Mesendoderm (in vitro differentiated cells): ENCODE measurements around the gene SSBP2.

Experiments
- DNase-seq: peaks from one replicate; pipeline ENCODE4 v3.0.0; 2013
- H2AK5ac ChIP-seq: 2 replicates; pipeline ENCODE4 v1.6.1; 2013; ENCODE audit warnings: low read length, inconsistent platforms
- H2BK120ac ChIP-seq: 2 replicates; pipeline ENCODE4 v1.6.1; 2013; ENCODE audit warnings: low read depth, mild to moderate bottlenecking, low read length, moderate library complexity, mixed read lengths
- H2BK15ac ChIP-seq: replicated peaks from 2 replicates; pipeline ENCODE4 v1.6.1; 2013; ENCODE audit warnings: low read depth, mild to moderate bottlenecking, moderate library complexity
- H2BK5ac ChIP-seq: 2 replicates; pipeline ENCODE4 v1.6.1; 2013; ENCODE audit warnings: low read length, inconsistent platforms
- H3K18ac ChIP-seq: 2 replicates; pipeline ENCODE4 v1.6.1; 2013; ENCODE audit warnings: mild to moderate bottlenecking, low read length, mixed read lengths
- H3K23ac ChIP-seq: one replicate; pipeline ENCODE4 v1.6.1; 2013; ENCODE audit warnings: low read length
- H3K27ac ChIP-seq: 2 replicates; pipeline ENCODE4 v1.5.1; 2013; ENCODE audit warnings: low read depth, mild to moderate bottlenecking, inconsistent platforms, low read length, moderate library complexity
- H3K27me3 ChIP-seq: 2 replicates; pipeline ENCODE4 v1.6.1; 2013; ENCODE audit warnings: low read length, control low read depth, mild to moderate bottlenecking, inconsistent platforms; ENCODE audit not compliant: insufficient read depth, poor library complexity
- H3K36me3 ChIP-seq: 2 replicates; pipeline ENCODE4 v1.6.1; 2013; ENCODE audit warnings: low read length, inconsistent platforms; ENCODE audit not compliant: control insufficient read depth, insufficient read depth
- H3K4ac ChIP-seq: one replicate; pipeline ENCODE4 v1.6.1; 2013; ENCODE audit warnings: low read depth, mild to moderate bottlenecking, low read length, moderate library complexity
- H3K4me1 ChIP-seq: 2 replicates; pipeline ENCODE4 v1.6.1; 2013; ENCODE audit warnings: low read depth, low read length, inconsistent platforms; ENCODE audit not compliant: control insufficient read depth
- H3K4me2 ChIP-seq: 2 replicates; pipeline ENCODE4 v1.6.1; 2013; ENCODE audit warnings: low read length
- H3K4me3 ChIP-seq: 2 replicates; pipeline ENCODE4 v1.5.1; 2013; ENCODE audit warnings: mild to moderate bottlenecking, low read length
- H3K56ac ChIP-seq: one replicate; pipeline ENCODE4 v1.6.1; 2013; ENCODE audit warnings: low read length
- H3K79me1 ChIP-seq: 2 replicates; pipeline ENCODE4 v1.6.1; 2013; ENCODE audit warnings: low read length, inconsistent platforms
- H3K79me2 ChIP-seq: 2 replicates; pipeline ENCODE4 v1.6.1; 2013; ENCODE audit warnings: mild to moderate bottlenecking, low read length; ENCODE audit not compliant: control insufficient read depth, insufficient read depth
- H3K9ac ChIP-seq: 2 replicates; pipeline ENCODE4 v1.6.1; 2013; ENCODE audit warnings: low read length, inconsistent platforms
- H4K5ac ChIP-seq: one replicate; pipeline ENCODE4 v1.6.1; 2013; ENCODE audit warnings: low read length
- H4K8ac ChIP-seq: one replicate; pipeline ENCODE4 v1.6.1; 2013; ENCODE audit warnings: low read depth, mild to moderate bottlenecking, control low read depth, low read length, moderate library complexity
- WGBS: extraction: QIAGEN DNeasy Blood & Tissue Kit; methylation state at CpG from one replicate; pipeline ENCODE4 v1.1.7; 2013; ENCODE audit warnings: low lambda C conversion rate, missing lambda C conversion rate; ENCODE audit not compliant: insufficient coverage; ENCODE audit errors: extremely low coverage; 5-methylcytosine and 5-hydroxymethylcytosine counted together

The SSBP2 gene

DNA sequence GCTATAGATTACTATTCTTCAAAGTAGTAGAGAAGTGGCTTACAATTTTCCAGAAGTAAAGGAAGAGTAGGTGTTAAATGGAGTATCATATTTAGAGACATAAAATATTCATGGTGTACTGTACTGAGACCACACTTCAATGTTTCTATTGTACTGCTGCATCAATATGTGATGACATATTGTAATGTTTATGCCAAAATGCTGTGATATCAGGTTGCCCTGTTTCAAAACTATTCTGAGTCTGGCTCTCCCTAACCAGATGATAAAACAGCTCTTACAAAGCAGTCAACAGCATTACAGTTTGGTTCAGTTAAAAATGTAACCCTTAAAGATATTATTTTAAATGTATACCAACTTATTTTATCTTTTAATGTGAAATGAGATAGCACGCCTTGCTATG is 326.2 kb downstream of the SSBP2 start:
- no peaks in the 10 kb centered on the region for H3K36me3 ChIP-seq
- no peaks in the 10 kb centered on the region for H3K79me1 ChIP-seq
- H4K8ac ChIP-seq = no peak overlapping the region

GRCh38 chr5:81422671-81423070 is 328.2 kb downstream of the SSBP2 start:
- WGBS = no CpG with 5 or more reads among the region's 2 CpGs
- no peak overlapping the region for H3K9ac ChIP-seq
- no peak overlapping the region for H2BK15ac ChIP-seq
- H3K4ac ChIP-seq = no peak overlapping the region
- no peak overlapping the region for H3K4me3 ChIP-seq
- H3K36me3 ChIP-seq = no peaks in the 10 kb centered on the region
- H2AK5ac ChIP-seq = no peak overlapping the region
- H3K4me1 ChIP-seq = no peaks in the 10 kb centered on the region
- no peak overlapping the region for H3K23ac ChIP-seq
- no peak overlapping the region for H2BK5ac ChIP-seq
- H3K18ac ChIP-seq = no peak overlapping the region
- H3K79me2 ChIP-seq = no peaks in the 10 kb centered on the region
- no peak overlapping the region for H4K8ac ChIP-seq
- H3K27me3 ChIP-seq = no peaks in the 10 kb centered on the region
- H4K5ac ChIP-seq = no peak overlapping the region
- DNase-seq = no peak
- H2BK120ac ChIP-seq = no peak overlapping the region
- no peaks in the 10 kb centered on the region for H3K79me1 ChIP-seq
- H3K56ac ChIP-seq = no peak overlapping the region
- H3K4me2 ChIP-seq = no peak overlapping the region
- no peak overlapping the region for H3K27ac ChIP-seq

More for the DNA sequence above, 326.2 kb downstream of the SSBP2 start:
- no peak overlapping the region for H3K4me3 ChIP-seq
- no peak overlapping the region for H2BK120ac ChIP-seq
- no peak overlapping the region for H3K56ac ChIP-seq
- no peak for DNase-seq
- H2BK15ac ChIP-seq = no peak overlapping the region
- no peak overlapping the region for H2AK5ac ChIP-seq
- no CpG with 5 or more reads among the region's 1 CpG for WGBS
- H3K79me2 ChIP-seq = no peaks in the 10 kb centered on the region
- no peak overlapping the region for H3K23ac ChIP-seq
- no peak overlapping the region for H2BK5ac ChIP-seq
- H3K18ac ChIP-seq = no peak overlapping the region
- H3K4me1 ChIP-seq = no peaks in the 10 kb centered on the region
- no peak overlapping the region for H3K4ac ChIP-seq
- no peak overlapping the region for H3K9ac ChIP-seq
- H3K4me2 ChIP-seq = no peak overlapping the region
- no peak overlapping the region for H4K5ac ChIP-seq
- H3K27ac ChIP-seq = no peak overlapping the region
- H3K27me3 ChIP-seq = no peaks in the 10 kb centered on the region

GRCh38 chr5:81420039-81420667 is 330.7 kb downstream of the SSBP2 start:
- WGBS = no CpG with 5 or more reads among the region's 6 CpGs
- H3K4me1 ChIP-seq = no peaks in the 10 kb centered on the region
- H3K18ac ChIP-seq = no peak overlapping the region
- H3K4ac ChIP-seq = no peak overlapping the region
- no peaks in the 10 kb centered on the region for H3K36me3 ChIP-seq
- H3K56ac ChIP-seq = no peak overlapping the region
- H4K8ac ChIP-seq = no peak overlapping the region
- no peak overlapping the region for H2BK5ac ChIP-seq
- no peak overlapping the region for H3K23ac ChIP-seq
- no peak overlapping the region for H2AK5ac ChIP-seq
- no peak overlapping the region for H2BK15ac ChIP-seq
- H3K27ac ChIP-seq = no peak overlapping the region
- H3K79me1 ChIP-seq = no peaks in the 10 kb centered on the region
- no peak overlapping the region for H4K5ac ChIP-seq
- no peak overlapping the region for H2BK120ac ChIP-seq
- DNase-seq = no peak
- no peaks in the 10 kb centered on the region for H3K27me3 ChIP-seq
- H3K9ac ChIP-seq = no peak overlapping the region
- no peak overlapping the region for H3K4me2 ChIP-seq
- no peak overlapping the region for H3K4me3 ChIP-seq
- no peaks in the 10 kb centered on the region for H3K79me2 ChIP-seq

- no peak overlapping the region for H4K5ac ChIP-seq
- no peak overlapping the region for H3K9ac ChIP-seq
- H3K56ac ChIP-seq = no peak overlapping the region
- H3K27ac ChIP-seq = no peak overlapping the region
- no peak overlapping the region for H4K8ac ChIP-seq
- H3K18ac ChIP-seq = no peak overlapping the region
- no peak for DNase-seq
- H2BK5ac ChIP-seq = no peak overlapping the region
- H2BK120ac ChIP-seq = no peak overlapping the region
- no peak overlapping the region for H3K4ac ChIP-seq
- H2BK15ac ChIP-seq = no peak overlapping the region
- H3K79me1 ChIP-seq = no peaks in the 10 kb centered on the region
- H3K36me3 ChIP-seq = no peaks in the 10 kb centered on the region
- H3K23ac ChIP-seq = no peak overlapping the region
- H3K79me2 ChIP-seq = no peaks in the 10 kb centered on the region
- H3K4me1 ChIP-seq = no peaks in the 10 kb centered on the region
- no peak overlapping the region for H3K4me2 ChIP-seq
- H3K27me3 ChIP-seq = no peaks in the 10 kb centered on the region
- H3K4me3 ChIP-seq = no peak overlapping the region
- H2AK5ac ChIP-seq = no peak overlapping the region
Measured at GRCh38 chr5:81418606-81419005, 332.3 kb downstream of the SSBP2 start.

- Histone ChIP-seq H3K27me3 (no peaks in the 10 kb centered on the region), H3K4me3 (no peak overlapping the region), H4K5ac (no peak overlapping the region), H2BK120ac (no peak overlapping the region), H3K36me3 (no peaks in the 10 kb centered on the region), H3K18ac (no peak overlapping the region), H3K4ac (no peak overlapping the region), H3K56ac (no peak overlapping the region), H3K79me2 (no peaks in the 10 kb centered on the region), H3K79me1 (no peaks in the 10 kb centered on the region), H3K23ac (no peak overlapping the region), H3K4me1 (no peaks in the 10 kb centered on the region), H2BK5ac (no peak overlapping the region), H3K4me2 (no peak overlapping the region), H2AK5ac (no peak overlapping the region), H4K8ac (no peak overlapping the region), H3K9ac (no peak overlapping the region), H2BK15ac (no peak overlapping the region), H3K27ac (no peak overlapping the region)
- no peak for DNase-seq
- WGBS = no CpG with 5 or more reads among the region's 4 CpGs
Measured at GRCh38 chr5:81417052-81417451, 333.8 kb downstream of the SSBP2 start.

DNA sequence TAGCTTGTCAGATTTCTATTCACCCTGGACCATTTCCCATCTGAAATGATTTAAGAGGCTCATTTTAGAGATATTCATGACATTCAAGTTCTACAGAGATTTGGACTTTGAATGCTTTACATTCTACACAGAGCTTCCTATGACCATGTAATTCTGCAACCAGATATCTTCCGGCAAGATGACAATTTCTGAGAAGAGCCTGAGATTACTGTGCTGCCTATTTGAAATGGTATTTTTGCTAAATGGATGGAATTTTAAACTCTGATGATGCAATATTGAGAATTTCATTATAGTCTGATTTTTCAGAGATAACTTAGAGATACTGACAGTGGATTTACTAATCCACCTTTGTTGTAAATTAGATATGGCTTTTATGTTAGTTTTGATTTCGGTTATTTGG is 341.0 kb downstream of the SSBP2 start:
- no peak overlapping the region for H3K18ac ChIP-seq
- H3K4me2 ChIP-seq = no peak overlapping the region
- no peaks in the 10 kb centered on the region for H3K79me2 ChIP-seq
- H2BK120ac ChIP-seq = no peak overlapping the region
- H3K56ac ChIP-seq = no peak overlapping the region
- no peaks in the 10 kb centered on the region for H3K36me3 ChIP-seq
- H3K27ac ChIP-seq = no peak overlapping the region
- H3K23ac ChIP-seq = no peak overlapping the region
- H4K8ac ChIP-seq = no peak overlapping the region
- WGBS = no CpG with 5 or more reads among the region's 2 CpGs
- H2BK5ac ChIP-seq = no peak overlapping the region
- H4K5ac ChIP-seq = no peak overlapping the region
- H2AK5ac ChIP-seq = no peak overlapping the region
- H3K79me1 ChIP-seq = no peaks in the 10 kb centered on the region
- H3K4ac ChIP-seq = no peak overlapping the region
- H2BK15ac ChIP-seq = no peak overlapping the region
- no peak overlapping the region for H3K4me3 ChIP-seq
- no peaks in the 10 kb centered on the region for H3K27me3 ChIP-seq
- DNase-seq = no peak
- H3K9ac ChIP-seq = no peak overlapping the region
- H3K4me1 ChIP-seq = no peaks in the 10 kb centered on the region
